ENCODE data around the gene HPCAL1. TPM values are rescaled to one million over a fixed set of nuclear protein-coding genes. Genes with fewer than 3 reads are reported as not detected.

HPCAL1 gene
- total RNA-seq, 2 experiments from 2014 or later, result 100 to 105 TPM

DNA sequence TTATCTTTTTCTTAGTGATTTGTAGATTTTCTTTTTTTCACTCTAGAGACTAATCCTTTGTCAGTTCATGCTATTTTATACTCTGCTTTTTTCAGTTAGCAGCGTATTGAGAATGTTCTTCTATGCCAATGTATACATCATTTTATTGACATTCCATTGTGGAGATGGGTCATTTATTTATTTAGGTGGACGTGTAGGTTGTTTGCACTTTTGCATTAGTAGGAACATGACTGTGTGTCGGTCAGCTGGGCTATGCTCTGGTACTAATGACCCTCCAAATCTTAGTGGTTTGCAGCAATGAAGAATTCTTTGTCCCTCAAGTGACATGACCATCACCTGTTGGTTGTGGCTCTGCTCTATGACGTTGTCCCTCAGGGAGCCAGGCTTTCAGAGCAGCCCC, 33.6 kb downstream of the HPCAL1 start:
- peaks cover 39% of the 10 kb centered on the region for H3K36me3 Mint-ChIP-seq
- peaks cover 64% of the 10 kb centered on the region for H3K4me1 Mint-ChIP-seq

DNA sequence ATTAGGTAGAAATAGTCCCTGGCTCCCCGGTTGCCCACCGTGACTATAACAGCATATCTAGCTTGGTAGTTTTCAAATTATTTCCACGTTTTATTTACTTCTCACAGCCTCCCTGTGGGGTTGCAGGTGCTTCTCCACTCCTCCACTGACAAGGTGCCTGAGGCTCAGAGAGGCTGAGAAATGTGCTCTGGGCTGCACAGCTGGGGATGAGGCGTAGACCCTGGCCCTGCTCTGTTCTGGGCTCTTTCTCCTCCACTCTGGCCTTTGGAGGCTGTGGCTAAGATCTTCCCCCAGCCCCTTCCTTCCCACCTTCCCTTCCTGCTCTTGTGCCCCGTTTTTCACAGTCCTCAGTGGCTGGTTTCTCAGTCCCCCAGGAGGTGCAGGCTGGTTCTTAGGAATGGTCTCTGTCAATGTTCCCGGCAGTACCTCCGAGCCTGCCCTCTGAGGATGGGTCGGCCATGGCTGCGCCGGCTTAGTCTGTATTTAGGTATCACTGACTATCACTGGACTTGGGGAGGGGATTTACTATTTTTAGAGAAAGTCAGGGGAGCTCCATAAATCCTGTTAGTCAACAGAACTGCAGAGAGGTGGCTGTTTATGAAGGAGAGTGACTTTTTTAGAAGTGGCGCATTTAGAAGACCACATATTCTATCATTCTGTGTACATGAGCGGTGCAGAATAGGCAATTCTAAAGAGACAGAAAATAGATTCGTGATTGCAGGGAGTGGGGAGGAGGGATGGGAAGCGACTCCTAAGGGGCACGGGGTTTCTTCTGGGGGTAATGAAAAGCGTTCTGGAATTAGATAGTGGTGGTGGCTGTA, 35.0 kb downstream of the HPCAL1 start:
- peaks cover 36% of the 10 kb centered on the region for H3K36me3 Mint-ChIP-seq
- H3K9me3 Mint-ChIP-seq, result peaks cover 6% of the 10 kb centered on the region
- H3K27ac Mint-ChIP-seq, result no peak overlapping the region
- no peaks in the 10 kb centered on the region for H3K27me3 Mint-ChIP-seq
- no peak overlapping the region for H3K4me3 Mint-ChIP-seq
- DNase-seq, result no peak
- peaks cover 55% of the 10 kb centered on the region for H3K4me1 Mint-ChIP-seq

More for the DNA sequence above, 33.6 kb downstream of the HPCAL1 start:
- DNase-seq, result no peak
- H3K4me3 Mint-ChIP-seq, result no peak overlapping the region
- H3K27me3 Mint-ChIP-seq, result no peaks in the 10 kb centered on the region
- H3K27ac Mint-ChIP-seq, result no peak overlapping the region
- H3K9me3 Mint-ChIP-seq, result peaks cover 6% of the 10 kb centered on the region

DNA sequence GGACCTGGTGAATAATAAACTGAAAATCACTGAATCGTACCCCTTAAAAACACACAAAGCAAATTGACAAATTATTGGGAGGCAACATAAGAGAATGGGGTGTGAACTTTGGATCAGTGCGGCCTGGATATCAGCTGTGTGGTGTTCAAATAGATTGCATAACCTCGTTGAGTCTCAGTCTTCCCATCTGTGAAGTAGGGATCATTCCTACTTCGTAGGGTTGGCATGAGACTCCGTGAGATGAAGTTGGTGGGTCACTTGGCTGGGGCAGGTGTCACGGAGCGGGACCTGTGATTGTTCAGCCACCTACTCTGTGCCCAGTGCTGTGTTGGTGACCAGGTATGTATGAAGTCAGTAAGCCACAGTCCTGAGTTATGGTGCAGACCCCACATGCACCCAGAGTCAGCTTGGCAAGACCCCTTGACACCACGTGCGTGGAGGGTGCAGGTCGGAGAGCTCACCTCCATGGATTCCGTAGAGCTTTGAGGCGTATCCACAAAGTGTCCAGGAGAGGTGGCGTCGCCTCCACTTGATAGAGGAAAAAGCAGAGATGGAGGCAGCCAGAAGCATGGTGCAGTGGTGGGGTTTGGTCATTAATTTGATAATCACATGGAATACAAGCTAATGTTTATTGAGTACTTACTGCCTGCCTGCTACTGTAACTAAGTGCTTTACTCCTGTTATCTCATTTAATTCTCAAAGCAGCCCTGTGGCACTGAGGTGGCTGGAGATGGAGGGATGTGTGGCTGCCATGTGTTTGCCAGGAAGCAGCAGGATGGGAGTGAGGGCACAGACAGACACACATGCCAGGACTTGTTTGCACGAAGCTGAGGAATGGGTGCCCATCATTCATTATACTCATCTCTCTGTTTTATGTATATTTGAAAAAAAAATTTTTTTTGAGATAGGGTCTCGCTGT, 35.8 kb downstream of the HPCAL1 start:
- Mint-ChIP-seq H3K27ac (peak overlapping the region; percentile 52), H3K36me3 (peaks cover 34% of the 10 kb centered on the region), H3K27me3 (no peaks in the 10 kb centered on the region), H3K4me3 (no peak overlapping the region), H3K9me3 (peaks cover 6% of the 10 kb centered on the region), H3K4me1 (peaks cover 48% of the 10 kb centered on the region)
- DNase-seq, result no peak

DNA sequence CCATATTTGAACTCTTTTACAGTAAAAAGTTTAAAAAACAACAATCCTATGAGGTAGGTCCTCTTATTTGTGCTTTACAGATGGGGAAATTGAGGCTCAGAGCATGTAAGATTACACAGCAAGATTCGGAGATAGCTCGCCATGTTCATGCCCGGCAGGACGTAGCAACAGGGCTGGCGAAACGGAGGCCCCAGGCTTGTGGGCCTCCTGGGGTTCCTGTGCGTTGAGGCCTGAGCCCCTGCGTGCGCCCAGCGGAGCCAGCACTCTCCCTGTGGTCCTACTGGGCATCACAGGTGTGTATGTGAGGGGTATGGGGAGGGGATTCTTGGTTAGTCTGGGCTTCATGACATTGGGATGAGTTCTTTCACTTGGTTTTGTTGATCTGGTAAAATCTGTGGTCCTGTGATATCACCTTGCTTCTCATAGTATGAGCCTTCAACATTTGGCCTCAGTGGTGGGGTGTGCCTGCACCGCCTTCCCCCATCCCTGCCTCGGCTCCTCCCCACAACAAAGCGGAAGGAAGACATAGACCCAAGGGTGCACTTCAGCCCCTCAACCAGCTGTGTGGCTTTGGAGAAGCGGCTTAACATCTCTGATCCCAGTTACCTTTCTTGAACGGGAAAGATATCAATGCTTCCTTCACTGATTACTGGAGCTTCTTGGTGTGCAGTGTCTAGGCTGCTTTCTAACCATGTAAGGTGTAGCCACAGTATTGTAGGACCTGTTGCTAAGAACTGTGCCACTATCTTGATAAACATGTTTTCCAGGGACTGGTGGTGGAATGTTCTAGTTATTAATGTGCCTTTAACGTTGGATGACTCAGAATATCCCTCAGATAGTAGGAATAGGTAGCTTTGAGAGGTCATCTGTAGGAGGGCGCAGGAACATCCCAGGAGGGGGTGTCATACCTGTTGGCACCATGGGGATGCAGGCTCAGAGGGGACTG, 37.2 kb downstream of the HPCAL1 start:
- Mint-ChIP-seq H3K36me3 (peaks cover 25% of the 10 kb centered on the region), H3K4me1 (peaks cover 54% of the 10 kb centered on the region), H3K9me3 (peaks cover 4% of the 10 kb centered on the region), H3K27ac (peak overlapping the region; percentile 49), H3K27me3 (no peaks in the 10 kb centered on the region), H3K4me3 (no peak overlapping the region)
- no peak for DNase-seq

DNA sequence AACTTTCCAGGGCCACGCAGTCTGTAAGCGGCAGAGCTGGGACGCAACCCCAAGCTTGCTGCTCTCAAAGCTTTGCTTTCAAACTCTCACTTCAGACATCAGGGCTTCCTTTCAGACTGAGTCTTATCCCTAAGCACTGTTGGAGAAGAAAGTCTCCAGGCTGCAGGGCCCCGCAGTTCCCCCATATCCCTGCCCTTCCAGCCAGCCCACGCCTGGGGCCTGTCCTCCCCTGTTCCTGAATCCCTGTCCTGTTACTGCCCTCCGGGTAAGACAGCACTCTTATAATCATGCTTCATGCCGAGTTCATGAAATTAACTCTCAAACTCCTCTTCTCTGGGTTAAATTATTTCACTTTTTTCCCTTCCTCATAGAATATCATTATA, 37.9 kb downstream of the HPCAL1 start:
- Mint-ChIP-seq H3K9me3 (no peaks in the 10 kb centered on the region), H3K36me3 (peaks cover 18% of the 10 kb centered on the region), H3K27ac (no peak overlapping the region), H3K4me3 (no peak overlapping the region), H3K27me3 (no peaks in the 10 kb centered on the region), H3K4me1 (peaks cover 55% of the 10 kb centered on the region)
- DNase-seq, result no peak

DNA sequence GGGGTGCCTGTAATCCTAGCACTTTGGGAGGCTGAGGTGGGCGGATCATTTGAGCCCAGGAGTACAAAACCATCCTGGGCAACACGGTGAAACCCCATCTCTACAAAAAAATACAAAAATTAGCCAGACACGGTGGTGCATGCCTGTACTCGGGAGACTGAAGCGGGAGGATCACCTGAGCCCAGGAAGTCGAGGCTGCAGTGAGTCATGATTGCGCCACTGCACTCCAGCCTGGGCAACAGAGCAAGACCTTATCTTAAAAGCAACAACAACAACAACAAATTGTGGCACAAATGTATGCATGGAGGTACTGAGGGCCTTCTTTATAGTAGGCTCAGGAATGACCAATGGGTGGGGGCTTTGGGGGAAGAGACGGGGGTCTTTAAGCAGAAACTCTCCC, 38.5 kb downstream of the HPCAL1 start:
- Mint-ChIP-seq H3K4me1 (peaks cover 60% of the 10 kb centered on the region), H3K36me3 (peaks cover 17% of the 10 kb centered on the region), H3K9me3 (no peaks in the 10 kb centered on the region), H3K4me3 (no peak overlapping the region), H3K27ac (no peak overlapping the region), H3K27me3 (no peaks in the 10 kb centered on the region)
- DNase-seq, result no peak

DNA sequence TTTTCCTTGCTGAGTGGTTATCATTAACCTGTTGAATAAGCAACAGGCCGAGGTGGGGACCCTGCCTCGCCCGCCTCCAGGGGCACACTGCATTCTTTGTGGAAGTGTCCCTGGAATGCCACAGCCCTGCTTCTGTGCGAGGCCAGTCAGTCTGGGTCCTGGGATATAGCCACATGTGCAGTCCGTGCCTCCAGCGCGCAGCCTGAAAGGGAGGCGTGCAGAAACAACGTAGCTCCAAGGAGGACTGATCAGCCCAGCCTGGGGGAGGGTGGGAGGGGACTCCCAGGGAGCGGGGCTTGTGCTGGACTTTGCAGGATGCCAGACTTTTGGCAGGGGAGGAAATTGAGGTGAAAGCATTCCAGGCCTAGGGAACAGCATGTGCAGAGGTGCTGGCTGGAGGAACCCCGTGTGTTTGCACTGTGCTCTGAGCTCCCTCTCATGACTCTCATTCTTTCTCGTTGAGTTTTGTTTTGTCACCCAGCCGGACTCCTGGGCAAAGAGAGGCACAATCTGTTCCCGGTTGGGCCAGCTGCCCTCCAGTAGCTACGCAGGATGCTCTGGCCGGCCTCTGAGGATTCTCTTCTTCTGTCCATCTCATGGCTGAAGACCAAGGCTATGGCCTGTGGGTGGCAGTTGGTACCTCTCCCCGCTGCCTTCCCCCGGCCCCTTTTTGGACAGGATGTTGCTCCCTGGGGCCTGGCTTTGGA, 39.7 kb downstream of the HPCAL1 start:
- Mint-ChIP-seq H3K9me3 (no peaks in the 10 kb centered on the region), H3K4me1 (peaks cover 59% of the 10 kb centered on the region), H3K27ac (no peak overlapping the region), H3K4me3 (no peak overlapping the region), H3K27me3 (no peaks in the 10 kb centered on the region), H3K36me3 (peaks cover 15% of the 10 kb centered on the region)
- DNase-seq, result no peak

DNA sequence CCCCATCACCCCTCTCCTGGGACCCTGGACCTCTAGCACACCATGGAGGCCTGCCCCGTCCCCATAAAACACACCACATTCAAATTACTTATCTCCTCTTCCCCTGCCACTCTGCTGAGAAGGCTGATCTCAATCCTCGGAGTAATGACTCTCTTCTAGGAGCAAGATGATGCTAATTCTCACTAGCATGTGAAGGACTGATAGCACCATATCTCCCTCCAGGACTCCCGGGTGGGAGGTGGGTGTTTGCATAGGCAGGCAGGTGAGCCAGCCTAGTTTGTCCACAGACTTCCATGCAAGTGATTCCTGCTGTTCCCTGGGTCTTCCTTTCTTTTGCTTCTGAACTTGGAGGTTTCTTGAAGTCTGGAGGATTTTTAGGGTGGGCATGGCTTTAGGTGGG, 40.5 kb downstream of the HPCAL1 start:
- Mint-ChIP-seq H3K36me3 (peaks cover 14% of the 10 kb centered on the region), H3K27me3 (no peaks in the 10 kb centered on the region), H3K9me3 (no peaks in the 10 kb centered on the region), H3K4me1 (peaks cover 52% of the 10 kb centered on the region), H3K4me3 (no peak overlapping the region), H3K27ac (no peak overlapping the region)
- no peak for DNase-seq

DNA sequence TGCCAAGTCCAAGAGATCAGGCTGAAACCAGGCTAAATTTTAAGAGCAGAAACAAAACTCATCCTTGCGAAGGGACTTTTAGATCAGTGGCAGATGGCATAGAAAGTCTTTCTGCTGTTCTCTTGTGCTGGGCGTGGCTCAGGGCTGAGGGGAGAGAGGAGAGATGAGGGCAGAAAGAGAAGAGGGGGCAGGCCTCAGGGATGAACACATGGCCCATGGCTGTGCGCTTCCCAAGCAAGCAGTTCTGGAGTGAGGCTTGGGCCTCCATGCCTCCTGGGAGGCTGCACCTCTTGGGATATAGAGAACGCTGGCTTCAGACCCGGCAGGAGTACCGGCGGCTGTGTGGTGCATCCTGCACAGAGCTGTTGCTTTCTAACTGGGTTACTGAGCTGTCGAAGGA, 41.0 kb downstream of the HPCAL1 start:
- Mint-ChIP-seq H3K4me3 (no peak overlapping the region), H3K27ac (no peak overlapping the region), H3K27me3 (no peaks in the 10 kb centered on the region), H3K9me3 (no peaks in the 10 kb centered on the region), H3K36me3 (peaks cover 11% of the 10 kb centered on the region), H3K4me1 (peaks cover 49% of the 10 kb centered on the region)
- no peak for DNase-seq

DNA sequence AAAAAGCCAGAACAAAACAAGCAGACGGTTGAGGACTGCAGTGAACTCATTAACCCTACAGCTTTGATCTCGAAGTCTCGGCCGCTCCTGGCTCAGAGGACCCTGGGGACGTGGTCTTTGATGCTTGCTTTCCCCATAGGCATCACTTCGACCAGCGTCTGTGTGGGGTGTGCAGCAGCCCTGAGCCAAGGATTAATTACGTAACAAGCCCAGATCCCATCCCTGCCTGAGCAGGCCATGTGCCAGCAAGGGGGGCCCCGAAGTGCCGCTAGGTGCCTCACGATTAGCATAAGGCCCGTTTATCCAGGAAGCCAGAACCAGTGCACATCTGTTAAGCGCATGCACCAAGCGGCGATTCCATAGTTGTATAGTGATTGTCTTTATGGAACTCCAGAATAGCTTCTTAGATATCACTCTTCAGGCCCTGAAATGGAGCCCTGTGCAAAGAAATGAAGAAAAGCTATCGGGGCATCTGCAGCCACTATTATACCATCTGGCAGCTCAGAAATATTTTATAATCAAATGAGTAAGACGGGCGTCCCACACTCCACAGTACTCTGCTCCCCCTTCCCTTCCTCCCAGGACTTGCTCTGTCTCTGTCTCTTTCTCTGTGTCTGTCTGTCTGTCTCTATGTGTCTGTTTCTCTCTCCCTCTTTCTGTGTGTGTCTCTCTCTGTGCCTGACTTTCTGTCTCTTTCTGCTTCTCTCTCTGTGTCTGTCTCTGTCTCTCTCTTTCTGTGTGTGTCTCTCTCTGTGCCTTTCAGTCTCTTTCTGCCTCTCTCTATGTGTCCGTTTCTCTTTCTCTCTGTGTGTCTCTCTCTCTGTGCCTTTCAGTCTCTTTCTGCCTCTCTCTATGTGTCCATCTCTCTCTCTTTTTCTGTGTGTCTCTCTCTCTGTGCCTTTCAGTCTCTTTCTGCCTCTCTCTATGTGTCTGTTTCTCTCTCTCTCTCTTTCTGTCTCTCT, 41.7 kb downstream of the HPCAL1 start:
- DNase-seq, result no peak
- no peak overlapping the region for H3K4me3 Mint-ChIP-seq
- peaks cover 50% of the 10 kb centered on the region for H3K4me1 Mint-ChIP-seq
- H3K9me3 Mint-ChIP-seq, result no peaks in the 10 kb centered on the region
- no peaks in the 10 kb centered on the region for H3K27me3 Mint-ChIP-seq
- H3K27ac Mint-ChIP-seq, result peak overlapping the region; percentile 7
- peaks cover 9% of the 10 kb centered on the region for H3K36me3 Mint-ChIP-seq

DNA sequence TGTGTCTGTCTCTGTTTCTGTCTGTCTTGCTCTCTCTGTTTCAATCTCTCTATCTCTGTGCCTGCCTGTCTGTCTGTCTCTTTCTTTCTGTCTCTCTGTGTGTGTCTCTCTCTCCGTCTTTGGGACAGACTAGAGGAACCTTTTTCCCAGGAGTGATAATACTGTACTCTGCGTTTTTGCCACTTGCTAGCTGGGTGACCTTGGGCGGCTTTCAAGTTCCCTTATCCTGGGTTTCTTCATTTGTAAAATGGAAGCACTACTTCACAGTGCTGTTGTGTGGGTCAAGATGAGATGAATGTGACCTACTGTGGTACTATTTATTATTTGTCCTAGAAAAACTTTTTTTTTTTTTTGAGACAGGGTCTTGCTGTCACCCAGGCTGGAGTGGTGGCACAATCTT, 42.4 kb downstream of the HPCAL1 start:
- peak overlapping the region; percentile 7 for H3K27ac Mint-ChIP-seq
- DNase-seq, result no peak
- no peaks in the 10 kb centered on the region for H3K27me3 Mint-ChIP-seq
- H3K36me3 Mint-ChIP-seq, result peaks cover 12% of the 10 kb centered on the region
- H3K4me1 Mint-ChIP-seq, result peaks cover 46% of the 10 kb centered on the region
- no peak overlapping the region for H3K4me3 Mint-ChIP-seq
- no peaks in the 10 kb centered on the region for H3K9me3 Mint-ChIP-seq

DNA sequence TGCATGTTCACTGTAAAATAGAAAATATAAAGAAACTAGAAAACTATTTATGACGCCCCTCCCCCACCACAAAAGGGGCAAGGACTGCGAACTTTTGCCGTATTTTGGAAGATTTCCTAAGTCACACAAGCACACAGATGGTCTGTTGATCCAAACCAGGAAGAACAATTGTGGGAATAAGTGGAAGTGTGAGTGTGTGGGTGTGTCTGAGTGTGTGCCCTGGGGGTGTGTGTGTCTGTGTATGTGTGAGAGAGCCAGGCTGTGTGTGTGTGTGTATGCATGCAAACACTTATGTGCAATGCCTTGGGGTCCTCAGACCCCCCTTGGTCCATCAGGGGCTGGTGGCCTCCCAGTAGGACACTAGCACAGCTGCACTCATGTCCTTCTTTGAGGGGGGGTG, 43.1 kb downstream of the HPCAL1 start:
- Mint-ChIP-seq H3K4me1 (peaks cover 48% of the 10 kb centered on the region), H3K9me3 (no peaks in the 10 kb centered on the region), H3K27me3 (no peaks in the 10 kb centered on the region), H3K27ac (no peak overlapping the region), H3K36me3 (peaks cover 16% of the 10 kb centered on the region), H3K4me3 (no peak overlapping the region)
- DNase-seq, result no peak

DNA sequence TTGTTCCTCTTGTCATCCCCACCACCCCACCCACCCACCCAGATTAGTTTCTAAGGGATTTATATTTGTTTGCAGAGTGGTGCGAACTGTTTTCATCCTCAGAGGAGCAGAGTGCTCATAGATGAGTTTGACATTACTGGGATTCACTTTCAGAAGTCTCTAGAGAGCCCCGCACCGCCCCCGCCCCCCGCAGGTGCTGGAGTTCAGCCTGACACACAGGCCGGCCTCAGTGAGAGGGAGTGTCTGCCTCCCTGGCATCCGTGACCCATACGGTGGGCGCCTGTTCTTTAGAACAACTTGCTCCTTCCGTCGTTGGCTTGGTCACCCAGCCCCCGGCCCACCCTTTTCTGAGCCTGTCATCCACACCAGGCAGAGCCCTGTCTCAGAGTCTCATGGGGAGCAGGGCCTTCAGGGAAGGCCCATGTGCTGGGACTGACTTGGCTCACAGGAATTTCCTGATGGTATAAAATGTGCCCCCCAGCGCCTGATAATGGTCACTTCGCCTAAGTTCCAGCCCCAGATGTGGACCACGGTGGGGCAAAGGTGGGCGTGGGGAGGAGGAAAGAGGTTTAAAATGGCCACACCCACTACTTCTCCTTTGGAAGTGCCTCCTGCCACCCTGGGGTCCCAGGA, 44.3 kb downstream of the HPCAL1 start:
- Mint-ChIP-seq H3K4me1 (peaks cover 52% of the 10 kb centered on the region), H3K36me3 (peaks cover 19% of the 10 kb centered on the region), H3K4me3 (no peak overlapping the region), H3K27ac (no peak overlapping the region), H3K27me3 (no peaks in the 10 kb centered on the region), H3K9me3 (no peaks in the 10 kb centered on the region)
- peak; percentile 22 for DNase-seq

Data from activated naive CD8-positive, alpha-beta T cell treated with anti-CD3 and anti-CD28 coated beads for 36 hours (primary cell).